Midbrain (tissue), 1 donor: ENCODE data around the gene POLN.
"Not testable (repeated sequence)": the region's sequence is repeated elsewhere in the genome, so short reads cannot be mapped to it uniquely, and the experiment has no call there.

Source experiments
- DNase-seq: peaks from one replicate; lab custom pipeline; 2025; lab: John Stamatoyannopoulos, UW

POLN gene

DNA sequence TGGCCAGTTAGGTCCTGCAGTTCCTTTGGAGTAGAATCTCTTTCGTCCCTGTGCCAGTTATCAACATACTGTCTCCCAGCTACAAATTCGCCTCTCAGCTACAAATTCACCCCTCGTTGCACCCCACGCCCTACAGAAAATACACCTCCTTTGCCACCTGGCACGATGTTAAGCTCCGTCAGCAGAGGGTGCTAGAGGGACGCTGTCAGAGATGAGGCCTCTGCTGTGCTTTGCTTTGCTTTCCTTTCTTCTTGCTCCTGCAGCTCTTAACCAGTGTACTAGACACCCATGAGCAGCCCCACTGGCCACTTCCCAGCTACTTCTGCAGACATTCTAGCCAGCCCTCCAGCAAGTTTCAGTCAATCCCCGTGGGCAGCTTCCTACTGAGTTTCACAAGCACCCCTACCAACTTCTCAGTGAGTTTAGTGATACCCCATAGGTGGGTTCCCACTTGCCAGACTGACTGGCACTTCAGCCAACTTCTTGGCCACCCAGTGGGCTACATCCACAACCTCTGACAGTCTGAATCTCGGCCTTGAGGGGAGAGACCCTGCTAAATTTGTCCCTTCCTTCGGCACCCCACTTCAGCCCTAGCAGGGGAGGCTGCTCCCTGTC lies 21.8 kb downstream of the POLN start:
- peak; percentile 62 for DNase-seq

DNA sequence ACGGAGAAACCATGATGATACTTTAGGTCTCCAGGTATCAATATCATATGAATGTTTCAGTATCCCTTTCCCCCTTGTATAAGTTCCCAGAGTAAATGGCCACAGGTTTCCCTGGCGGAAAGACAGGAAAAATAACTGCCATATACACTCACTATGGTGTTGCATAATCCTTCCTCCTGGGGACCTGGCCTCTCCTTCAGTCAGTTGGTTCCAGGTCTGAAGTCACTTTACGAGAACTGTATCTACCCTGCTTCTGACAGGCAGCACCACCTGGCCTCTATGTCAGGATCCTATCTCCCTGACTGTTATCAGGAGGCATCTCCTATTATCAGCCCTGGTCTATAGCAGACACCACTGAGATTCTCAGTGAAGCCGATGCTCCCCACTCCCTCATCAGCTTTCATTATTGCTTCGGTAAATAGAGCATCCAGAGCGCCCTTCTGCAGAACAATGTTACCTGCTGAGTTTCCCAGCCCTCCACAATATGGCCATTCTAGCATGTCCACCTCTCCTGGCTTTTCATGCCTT lies 22.6 kb downstream of the POLN start:
- DNase-seq = no peak

- no peak for DNase-seq
These were observed 23.5 kb downstream of the POLN start for GRCh38 chr4:2218436-2218835.

GRCh38 chr4:2217726-2218125 lies 24.2 kb downstream of the POLN start:
- DNase-seq = no peak

- DNase-seq = no peak
These were observed 29.1 kb downstream of the POLN start for GRCh38 chr4:2212831-2213230.

DNA sequence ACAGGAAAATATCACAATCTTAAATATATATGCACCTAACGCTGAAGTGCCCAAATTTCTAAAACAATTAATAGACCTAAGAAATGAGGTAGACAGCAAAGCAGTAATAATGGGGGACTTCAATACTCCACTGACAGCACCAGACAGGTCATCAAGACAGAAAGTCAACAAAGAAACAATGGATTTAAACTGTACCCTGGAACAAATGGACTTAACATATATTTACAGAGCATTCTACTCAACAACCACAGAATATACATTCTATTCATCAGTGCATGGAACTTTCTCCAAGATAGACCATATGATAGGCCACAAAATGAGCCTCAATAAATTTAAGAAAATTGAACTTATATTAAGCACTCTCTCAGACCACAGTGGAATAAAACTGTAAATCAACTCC lies 39.1 kb downstream of the POLN start:
- not testable (repeated sequence) for DNase-seq

DNA sequence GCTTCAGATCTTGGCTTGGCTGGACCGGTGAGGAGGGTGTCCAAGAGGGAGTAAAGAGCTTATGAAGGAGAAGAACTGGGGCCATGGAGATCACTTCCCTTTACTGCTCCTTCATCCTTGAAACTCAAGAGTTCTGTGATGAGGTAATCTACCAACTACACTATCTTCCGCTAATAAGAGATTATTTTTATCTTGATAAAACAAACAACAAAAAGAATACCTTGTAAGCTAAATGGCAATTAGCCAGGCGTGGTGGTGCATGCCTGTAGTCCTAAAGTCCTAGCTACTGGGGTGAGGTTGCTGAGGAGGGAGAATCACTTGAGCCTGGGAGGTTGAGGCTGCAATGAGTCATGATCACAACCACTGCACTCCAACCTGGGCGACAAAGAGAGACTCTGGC lies 47.4 kb downstream of the POLN start:
- DNase-seq = no peak

GRCh38 chr4:2193326-2193725 lies 48.6 kb downstream of the POLN start:
- DNase-seq = no peak

GRCh38 chr4:2186865-2187172 lies 55.1 kb downstream of the POLN start:
- DNase-seq = no peak

DNA sequence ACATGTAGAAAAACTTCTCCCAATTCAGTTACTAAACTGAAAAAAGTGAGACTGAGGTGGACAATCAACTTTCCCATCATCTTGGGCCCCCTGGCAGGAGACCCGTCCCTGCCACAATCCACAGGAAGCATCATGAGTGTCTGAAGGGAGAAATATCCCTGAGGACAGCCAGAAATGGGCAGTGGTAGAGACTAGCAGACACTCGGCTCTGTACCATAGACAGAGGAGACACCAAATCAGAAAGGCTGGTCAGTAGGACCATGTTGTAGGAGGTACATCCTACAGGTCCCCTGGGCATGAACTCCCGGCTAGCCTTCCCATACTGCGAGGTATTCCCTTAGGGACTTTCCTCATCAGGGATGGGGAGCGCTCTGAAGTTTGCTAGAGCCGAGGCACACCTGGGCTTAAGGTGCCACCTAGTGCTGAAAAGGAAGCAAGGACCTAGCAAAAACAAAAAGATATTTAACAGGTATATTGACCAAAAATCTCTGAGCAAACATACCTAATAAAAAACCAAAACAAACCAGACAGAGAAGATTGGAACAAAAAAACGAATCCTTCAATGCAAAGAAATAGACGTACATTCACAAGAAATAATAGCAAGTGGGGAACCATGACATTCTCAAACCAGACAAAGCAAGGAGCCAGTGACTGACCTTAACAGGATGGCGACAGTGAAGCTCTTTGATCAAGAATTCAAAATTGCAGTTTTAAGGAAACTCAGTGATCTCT lies 55.6 kb downstream of the POLN start:
- DNase-seq = no peak

GRCh38 chr4:2183394-2183793 lies 58.5 kb downstream of the POLN start:
- DNase-seq = no peak

- DNase-seq = no peak
These were observed 58.9 kb downstream of the POLN start for GRCh38 chr4:2182994-2183393.

DNA sequence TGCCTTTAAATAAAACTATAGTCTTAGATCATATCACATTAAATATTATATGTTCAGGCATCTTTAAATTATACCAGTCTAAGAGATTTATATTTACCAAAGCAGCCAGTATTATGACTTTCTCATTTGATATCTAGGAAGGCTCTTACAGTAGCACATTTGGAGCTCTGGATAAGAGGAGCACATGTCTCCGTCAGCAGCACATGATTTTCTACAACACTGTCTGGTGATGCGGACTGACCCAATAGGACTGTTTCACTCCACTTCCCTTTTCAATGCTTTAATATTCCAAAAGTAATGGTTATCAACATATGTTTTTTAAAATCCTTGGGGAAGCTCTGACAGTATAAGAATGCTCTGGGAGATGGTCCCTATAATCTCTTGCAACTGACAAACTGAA lies 61.5 kb downstream of the POLN start:
- DNase-seq = no peak

- DNase-seq = no peak
These were observed 62.2 kb downstream of the POLN start for GRCh38 chr4:2179717-2180116.

GRCh38 chr4:2178986-2179385 lies 62.9 kb downstream of the POLN start:
- DNase-seq = no peak

GRCh38 chr4:2177443-2178093 lies 64.4 kb downstream of the POLN start:
- DNase-seq = peak; percentile 0

DNA sequence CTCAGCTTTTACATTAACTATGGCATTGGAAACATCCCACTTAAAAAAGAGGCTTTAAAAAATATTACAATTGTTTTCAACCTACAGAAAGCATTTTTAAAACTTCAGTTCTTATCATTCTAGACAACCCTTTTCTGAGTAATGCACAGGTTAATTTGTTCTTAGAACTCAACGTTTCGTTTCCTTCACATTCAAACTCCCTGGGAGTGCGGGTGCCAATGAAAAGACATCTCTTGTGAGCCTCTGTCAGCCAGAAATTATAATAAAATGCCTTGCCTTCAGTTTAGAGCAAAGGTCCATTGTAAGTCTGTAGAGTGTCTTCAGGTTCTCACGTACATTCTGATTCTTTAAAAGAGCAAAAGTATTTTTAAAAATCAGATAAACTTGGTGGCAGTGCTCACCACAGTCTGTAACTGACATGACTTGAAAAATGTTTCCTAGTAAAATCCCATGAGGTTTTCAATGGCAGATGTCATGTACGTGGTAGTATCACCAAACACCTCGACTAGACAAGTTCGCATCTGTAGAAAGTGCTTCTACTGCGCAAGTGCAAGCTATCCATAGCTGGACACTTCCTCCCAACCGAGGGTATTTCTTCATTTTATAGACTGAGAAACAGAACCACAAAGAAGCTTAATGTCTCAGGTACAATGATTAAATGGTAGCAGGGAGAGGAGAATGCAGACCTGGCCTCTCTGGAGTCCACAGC lies 65.8 kb downstream of the POLN start:
- no peak for DNase-seq

DNA sequence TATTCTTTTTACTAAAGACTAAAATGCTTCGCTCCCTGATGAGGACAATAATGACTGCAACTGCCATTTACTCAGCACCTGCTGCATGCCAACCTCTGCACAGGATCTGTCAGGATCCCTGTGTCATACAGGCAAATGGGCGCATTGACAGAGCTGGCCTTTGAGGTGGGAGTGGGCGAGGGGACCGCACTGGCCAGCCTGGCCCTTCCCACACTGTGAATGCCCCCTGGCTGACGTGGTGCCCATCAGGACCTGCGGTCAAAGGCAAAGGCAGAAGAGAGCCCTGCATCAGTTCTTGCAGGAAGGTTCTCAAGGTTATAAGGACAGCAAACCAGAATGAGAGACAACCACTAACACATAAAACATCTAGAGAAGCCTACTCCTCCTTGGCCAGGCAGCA lies 67.9 kb downstream of the POLN start:
- DNase-seq = no peak

DNA sequence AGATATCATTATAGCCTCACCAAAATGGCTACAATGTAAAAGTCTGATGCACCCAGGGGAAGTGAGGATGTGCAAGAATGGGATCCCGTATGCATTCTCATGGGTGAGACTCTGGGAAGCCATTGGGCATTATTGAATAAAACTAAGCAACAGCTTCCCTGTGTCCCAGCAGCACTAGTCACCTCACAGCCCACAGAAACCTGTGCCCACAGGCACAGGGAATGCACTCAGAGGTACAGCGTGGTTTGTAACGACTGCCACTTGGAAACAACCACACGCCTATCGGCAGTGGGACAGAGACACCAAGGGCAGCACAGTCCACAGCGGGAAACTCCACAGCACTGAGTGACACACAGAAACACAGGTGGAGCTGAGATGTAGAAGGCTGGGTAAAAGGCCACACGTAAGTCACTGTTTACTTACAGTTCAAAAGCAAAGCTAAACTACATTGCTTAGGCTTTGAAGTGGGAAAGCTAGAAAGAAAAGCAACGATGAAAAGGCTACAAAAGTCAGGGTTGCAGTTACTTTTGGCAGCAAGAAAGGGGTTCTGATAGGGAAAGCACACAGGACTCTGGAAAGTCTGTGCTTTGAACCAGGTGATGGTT lies 69.2 kb downstream of the POLN start:
- no peak for DNase-seq

- DNase-seq = no peak
These were observed 69.8 kb downstream of the POLN start for GRCh38 chr4:2172161-2172560.

GRCh38 chr4:2168469-2169319 lies 73.2 kb downstream of the POLN start:
- no peak for DNase-seq
